PFSK-1 (cell line): ENCODE results near the gene TIMM17B.

Source experiments
- FOXP2 ChIP-seq: optimal IDR thresholded peaks from 2 replicates; pipeline ENCODE3; 2011; ENCODE audit warnings: borderline replicate concordance, control low read depth, inconsistent platforms; ENCODE audit not compliant: insufficient read depth; ENCODE audit errors: extremely low read length, extremely low read depth
- POLR2AphosphoS5 ChIP-seq: IDR thresholded peaks from 2 replicates; pipeline ENCODE4 v1.6.1; 2012; ENCODE audit warnings: low read depth, mild to moderate bottlenecking, control low read depth, low read length, moderate library complexity
- SIN3A ChIP-seq: IDR thresholded peaks from 2 replicates; pipeline ENCODE4 v1.6.1; 2012; ENCODE audit warnings: mild to moderate bottlenecking, low read length, moderate library complexity, borderline replicate concordance; ENCODE audit not compliant: insufficient read depth
- TAF1 ChIP-seq: IDR thresholded peaks from 2 replicates; pipeline ENCODE4 v1.6.1; 2012; ENCODE audit warnings: low read length, control low read depth, borderline replicate concordance; ENCODE audit not compliant: insufficient read depth
- TF ChIP-seq, protein P1 (sequence below), 2 experiments: IDR thresholded peaks; 2 replicates each; pipeline versions ENCODE4 v1.6.1 to v1.8.0; 2011 to 2012; ENCODE audit warnings: low read depth in 2 of 2, low read length in 2 of 2, control low read depth in 1 of 2, inconsistent platforms in 1 of 2, mild to moderate bottlenecking in 1 of 2, moderate library complexity in 1 of 2; ENCODE audit not compliant: insufficient read depth in 1 of 2

The TIMM17B gene

GRCh38 chrX:48902776-48903175 is 5.2 kb upstream of the TIMM17B start:
- TF ChIP-seq, protein P1, sequence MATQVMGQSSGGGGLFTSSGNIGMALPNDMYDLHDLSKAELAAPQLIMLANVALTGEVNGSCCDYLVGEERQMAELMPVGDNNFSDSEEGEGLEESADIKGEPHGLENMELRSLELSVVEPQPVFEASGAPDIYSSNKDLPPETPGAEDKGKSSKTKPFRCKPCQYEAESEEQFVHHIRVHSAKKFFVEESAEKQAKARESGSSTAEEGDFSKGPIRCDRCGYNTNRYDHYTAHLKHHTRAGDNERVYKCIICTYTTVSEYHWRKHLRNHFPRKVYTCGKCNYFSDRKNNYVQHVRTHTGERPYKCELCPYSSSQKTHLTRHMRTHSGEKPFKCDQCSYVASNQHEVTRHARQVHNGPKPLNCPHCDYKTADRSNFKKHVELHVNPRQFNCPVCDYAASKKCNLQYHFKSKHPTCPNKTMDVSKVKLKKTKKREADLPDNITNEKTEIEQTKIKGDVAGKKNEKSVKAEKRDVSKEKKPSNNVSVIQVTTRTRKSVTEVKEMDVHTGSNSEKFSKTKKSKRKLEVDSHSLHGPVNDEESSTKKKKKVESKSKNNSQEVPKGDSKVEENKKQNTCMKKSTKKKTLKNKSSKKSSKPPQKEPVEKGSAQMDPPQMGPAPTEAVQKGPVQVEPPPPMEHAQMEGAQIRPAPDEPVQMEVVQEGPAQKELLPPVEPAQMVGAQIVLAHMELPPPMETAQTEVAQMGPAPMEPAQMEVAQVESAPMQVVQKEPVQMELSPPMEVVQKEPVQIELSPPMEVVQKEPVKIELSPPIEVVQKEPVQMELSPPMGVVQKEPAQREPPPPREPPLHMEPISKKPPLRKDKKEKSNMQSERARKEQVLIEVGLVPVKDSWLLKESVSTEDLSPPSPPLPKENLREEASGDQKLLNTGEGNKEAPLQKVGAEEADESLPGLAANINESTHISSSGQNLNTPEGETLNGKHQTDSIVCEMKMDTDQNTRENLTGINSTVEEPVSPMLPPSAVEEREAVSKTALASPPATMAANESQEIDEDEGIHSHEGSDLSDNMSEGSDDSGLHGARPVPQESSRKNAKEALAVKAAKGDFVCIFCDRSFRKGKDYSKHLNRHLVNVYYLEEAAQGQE (IDR thresholded peaks at IDR 0.05; ENCODE audit: insufficient read depth in 1 of 2, low read depth in 2 of 2, low read length in 2 of 2), result no peak
- TF ChIP-seq TAF1, result no peak
- TF ChIP-seq SIN3A, result no peak
- no peak for TF ChIP-seq FOXP2
- no peak for TF ChIP-seq POLR2AphosphoS5

DNA sequence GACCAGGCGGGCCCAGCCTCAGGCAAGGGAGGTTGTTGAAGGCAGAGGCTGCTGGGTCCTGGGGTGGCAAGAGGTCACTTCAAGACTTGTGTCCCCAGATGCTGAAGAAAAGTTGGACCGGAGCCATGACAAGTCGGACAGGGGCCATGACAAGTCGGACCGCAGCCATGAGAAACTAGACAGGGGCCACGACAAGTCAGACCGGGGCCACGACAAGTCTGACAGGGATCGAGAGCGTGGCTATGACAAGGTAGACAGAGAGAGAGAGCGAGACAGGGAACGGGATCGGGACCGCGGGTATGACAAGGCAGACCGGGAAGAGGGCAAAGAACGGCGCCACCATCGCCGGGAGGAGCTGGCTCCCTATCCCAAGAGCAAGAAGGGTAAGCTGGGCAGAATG is 4.6 kb upstream of the TIMM17B start:
- no peak for TF ChIP-seq POLR2AphosphoS5
- no peak for TF ChIP-seq SIN3A
- no peak for TF ChIP-seq TAF1
- TF ChIP-seq, protein P1 (IDR thresholded peaks at IDR 0.05; ENCODE audit: insufficient read depth in 1 of 2, low read depth in 2 of 2, low read length in 2 of 2), result no peak
- TF ChIP-seq FOXP2, result no peak

GRCh38 chrX:48901069-48901468 is 3.5 kb upstream of the TIMM17B start:
- TF ChIP-seq TAF1, result no peak
- TF ChIP-seq FOXP2, result no peak
- no peak for TF ChIP-seq POLR2AphosphoS5
- no peak for TF ChIP-seq SIN3A
- TF ChIP-seq, protein P1 (IDR thresholded peaks at IDR 0.05; ENCODE audit: insufficient read depth in 1 of 2, low read depth in 2 of 2, low read length in 2 of 2), result no peak

- TF ChIP-seq, protein P1 (IDR thresholded peaks at IDR 0.05; ENCODE audit: insufficient read depth in 1 of 2, low read depth in 2 of 2, low read length in 2 of 2), result no peak
- TF ChIP-seq FOXP2 (no peak), TAF1 (no peak), SIN3A (no peak), POLR2AphosphoS5 (no peak)
Measured at GRCh38 chrX:48899078-48899410, 1.5 kb upstream of the TIMM17B start.

DNA sequence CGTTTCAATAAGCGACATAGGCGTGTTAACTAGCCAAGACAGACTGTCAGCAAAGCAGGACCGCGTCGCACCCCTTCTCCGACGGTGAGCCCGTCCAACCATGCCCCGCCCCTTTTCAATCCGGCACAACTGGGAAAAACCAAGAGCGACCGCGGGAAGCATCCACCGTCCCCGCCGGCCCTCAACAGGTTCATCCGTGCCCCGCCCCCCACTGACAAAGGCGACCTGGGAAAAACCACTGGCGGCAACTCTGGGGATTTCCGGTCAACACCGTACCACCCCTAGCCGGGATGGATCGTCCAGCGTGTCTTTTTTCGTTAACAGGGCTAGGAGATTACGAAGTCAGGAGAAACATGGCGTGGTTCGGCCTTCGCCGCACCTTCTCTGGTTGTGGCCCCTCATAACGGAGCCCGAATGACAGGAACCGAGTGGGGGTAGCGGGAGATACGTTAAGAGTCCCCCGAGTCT is 377 bp downstream of the TIMM17B start:
- TF ChIP-seq TAF1 (no peak), FOXP2 (no peak), POLR2AphosphoS5 (no peak), SIN3A (no peak)
- TF ChIP-seq, protein P1 (IDR thresholded peaks at IDR 0.05; ENCODE audit: insufficient read depth in 1 of 2, low read depth in 2 of 2, low read length in 2 of 2), result no peak
